IMR-90 (cell line): ENCODE measurements around the gene BASP1. TPM values are rescaled to one million over a fixed set of nuclear protein-coding genes. Genes with fewer than 3 reads are reported as not detected.

Experiments
- ATAC-seq: fragments of 200-7000 bp; cut with Tn5 transposase; 2 replicates; pipeline ENCODE4 v1.9.1; 2020; ENCODE audit warnings: low read depth, mild to moderate bottlenecking, moderate library complexity
- BruUV-seq: library from RNA; stranded (reverse); fragments of 400-500 nt; replicated peaks from 2 replicates; lab custom pipeline; 2021; lab: Mats Ljungman, UMichigan
- CTCF ChIA-PET: fragments of 300-600 bp; formaldehyde crosslinking; extraction: SDS; loops from one replicate; lab custom pipeline; 2021; ENCODE audit warnings: antibody characterized with exemption; lab: Yijun Ruan, JAX
- POLR2A ChIA-PET: fragments of 300-600 bp; sonication (Branson Sonifier 250); formaldehyde crosslinking; loops from one replicate; lab custom pipeline; 2022; ENCODE audit warnings: antibody characterized with exemption; ENCODE audit not compliant: unreplicated experiment; lab: Charles Lee
- DNase-seq: peaks from one replicate; pipeline ENCODE4 v3.0.0; 2013
- H2AFZ ChIP-seq: replicated peaks from 2 replicates; pipeline ENCODE3; 2013; ENCODE audit warnings: low read length, mild to moderate bottlenecking; ENCODE audit not compliant: poor library complexity
- H2AK5ac ChIP-seq: 2 replicates; pipeline ENCODE4 v1.6.1; 2013; ENCODE audit warnings: low read depth, low read length, inconsistent platforms
- H2AK9ac ChIP-seq: replicated peaks from 2 replicates; pipeline ENCODE3; 2013; ENCODE audit warnings: mild to moderate bottlenecking, low read depth, low read length, moderate library complexity; ENCODE audit not compliant: poor library complexity
- H2BK120ac ChIP-seq: 2 replicates; pipeline ENCODE4 v1.6.1; 2013; ENCODE audit warnings: low read depth, low read length, inconsistent platforms
- H2BK15ac ChIP-seq: 3 replicates; pipeline ENCODE4 v1.6.1; 2013; ENCODE audit warnings: low read depth, low read length, inconsistent platforms
- H2BK20ac ChIP-seq: 2 replicates; pipeline ENCODE4 v1.6.1; 2013; ENCODE audit warnings: low read depth, mild to moderate bottlenecking, inconsistent platforms, low read length, moderate library complexity
- H2BK5ac ChIP-seq: 2 replicates; pipeline ENCODE4 v1.6.1; 2013; ENCODE audit warnings: mild to moderate bottlenecking, low read depth, low read length, inconsistent platforms; ENCODE audit not compliant: poor library complexity, severe bottlenecking
- H3K14ac ChIP-seq: replicated peaks from 2 replicates; pipeline ENCODE4 v1.6.1; 2013; ENCODE audit warnings: low read depth, low read length, inconsistent platforms
- H3K18ac ChIP-seq: 2 replicates; pipeline ENCODE4 v1.6.1; 2013; ENCODE audit warnings: low read depth, low read length, control low read depth
- H3K23ac ChIP-seq: 2 replicates; pipeline ENCODE4 v1.6.1; 2013; ENCODE audit warnings: low read depth, low read length, inconsistent platforms
- H3K27ac ChIP-seq: 2 replicates; pipeline ENCODE4 v1.5.1; 2013; ENCODE audit warnings: mild to moderate bottlenecking, control low read depth, low read length; ENCODE audit not compliant: insufficient read depth
- H3K27me3 ChIP-seq: 2 replicates; pipeline ENCODE4 v1.6.1; 2013; ENCODE audit warnings: low read length; ENCODE audit not compliant: control insufficient read depth, insufficient read depth
- H3K36me3 ChIP-seq: 2 replicates; pipeline ENCODE4 v1.6.1; 2013; ENCODE audit warnings: low read length, mixed read lengths; ENCODE audit not compliant: control insufficient read depth, insufficient read depth
- H3K4ac ChIP-seq: 2 replicates; pipeline ENCODE4 v1.6.1; 2013; ENCODE audit warnings: low read depth, low read length, inconsistent platforms
- H3K4me1 ChIP-seq: 2 replicates; pipeline ENCODE4 v1.6.1; 2013; ENCODE audit warnings: low read length, mixed read lengths; ENCODE audit not compliant: control insufficient read depth, insufficient read depth
- H3K4me2 ChIP-seq: 2 replicates; pipeline ENCODE4 v1.6.1; 2013; ENCODE audit warnings: low read depth, mild to moderate bottlenecking, control low read depth, low read length, moderate library complexity
- H3K4me3 ChIP-seq: 2 replicates; pipeline ENCODE4 v1.5.1; 2013; ENCODE audit warnings: low read depth, mild to moderate bottlenecking, control low read depth, low read length, moderate library complexity; ENCODE audit not compliant: insufficient read depth
- H3K56ac ChIP-seq: 2 replicates; pipeline ENCODE4 v1.6.1; 2013; ENCODE audit warnings: low read length, inconsistent platforms; ENCODE audit not compliant: insufficient read depth; ENCODE audit errors: extremely low read depth
- H3K79me1 ChIP-seq, 2 experiments: 2 replicates each; pipeline ENCODE4 v1.6.1; 2013; ENCODE audit warnings: low read length in 2 of 2, inconsistent platforms in 1 of 2, low read depth in 1 of 2
- H3K9ac ChIP-seq: 2 replicates; pipeline ENCODE4 v1.6.1; 2013; ENCODE audit warnings: low read depth, low read length, control low read depth
- H3K9me1 ChIP-seq: 2 replicates; pipeline ENCODE4 v1.6.1; 2013; ENCODE audit warnings: low read length, inconsistent platforms; ENCODE audit not compliant: insufficient read depth
- H3K9me3 ChIP-seq: 2 replicates; pipeline ENCODE4 v1.6.1; 2013; ENCODE audit warnings: low read length; ENCODE audit not compliant: control insufficient read depth, insufficient read depth
- H4K20me1 ChIP-seq: 2 replicates; pipeline ENCODE4 v1.6.1; 2013; ENCODE audit warnings: low read length, inconsistent platforms; ENCODE audit not compliant: insufficient read depth
- H4K5ac ChIP-seq: 2 replicates; pipeline ENCODE4 v1.6.1; 2013; ENCODE audit warnings: mild to moderate bottlenecking, low read depth, low read length, control low read depth
- H4K8ac ChIP-seq, 2 experiments: 2 replicates each; pipeline ENCODE4 v1.6.1; 2013; ENCODE audit warnings: low read depth in 2 of 2, low read length in 2 of 2, control low read depth in 1 of 2, inconsistent platforms in 1 of 2
- H4K91ac ChIP-seq: 2 replicates; pipeline ENCODE4 v1.6.1; 2013; ENCODE audit warnings: low read depth, low read length, inconsistent platforms; ENCODE audit not compliant: insufficient read depth
- BHLHE40 ChIP-seq: fragments of 150-350 bp; IDR thresholded peaks from 2 replicates; pipeline ENCODE4 v1.6.1; 2016; ENCODE audit warnings: mild to moderate bottlenecking, low read depth, low read length
- CEBPB ChIP-seq: IDR thresholded peaks from 2 replicates; pipeline ENCODE4 v1.6.1; 2012; ENCODE audit warnings: low read depth, low read length, improper control_type of control experiment
- CHD1 ChIP-seq: IDR thresholded peaks from 2 replicates; pipeline ENCODE4 v1.6.1; 2012; ENCODE audit warnings: low read depth, low read length, improper control_type of control experiment
- ELK1 ChIP-seq: fragments of 150-350 bp; IDR thresholded peaks from 2 replicates; pipeline ENCODE4 v1.6.1; 2016; ENCODE audit warnings: low read depth, mild to moderate bottlenecking, low read length, moderate library complexity, borderline replicate concordance
- MAFK ChIP-seq: IDR thresholded peaks from 2 replicates; pipeline ENCODE4 v1.6.1; 2012; ENCODE audit warnings: low read depth, low read length, improper control_type of control experiment
- MAZ ChIP-seq: IDR thresholded peaks from 2 replicates; pipeline ENCODE4 v1.6.1; 2012; ENCODE audit warnings: low read depth, mild to moderate bottlenecking, low read length, improper control_type of control experiment, moderate library complexity, borderline replicate concordance
- NFE2L2 ChIP-seq: fragments of 150-350 bp; IDR thresholded peaks from 2 replicates; pipeline ENCODE4 v1.6.1; 2016; ENCODE audit warnings: low read depth, mild to moderate bottlenecking, low read length
- POLR2A ChIP-seq: IDR thresholded peaks from 2 replicates; pipeline ENCODE4 v1.6.1; 2012; ENCODE audit warnings: mild to moderate bottlenecking, low read depth, low read length
- RAD21 ChIP-seq: IDR thresholded peaks from 2 replicates; pipeline ENCODE4 v1.6.1; 2012; ENCODE audit warnings: low read length, improper control_type of control experiment
- RCOR1 ChIP-seq: IDR thresholded peaks from 2 replicates; pipeline ENCODE4 v1.6.1; 2012; ENCODE audit warnings: mild to moderate bottlenecking, low read length, improper control_type of control experiment; ENCODE audit not compliant: insufficient replicate concordance
- RFX5 ChIP-seq: IDR thresholded peaks from 2 replicates; pipeline ENCODE4 v1.8.0; 2012; ENCODE audit warnings: low read depth, mild to moderate bottlenecking, low read length, moderate library complexity
- SMC3 ChIP-seq: fragments of 150-350 bp; IDR thresholded peaks from 2 replicates; pipeline ENCODE4 v1.6.1; 2016; ENCODE audit warnings: low read depth, mild to moderate bottlenecking, antibody characterized with exemption, low read length, moderate library complexity
- WGBS, 2 experiments: methylation state at CpG; one replicate each; pipeline versions ENCODE4 v1.1.5 to v1.1.7; 2013; ENCODE audit warnings: missing lambda C conversion rate in 2 of 2; ENCODE audit not compliant: insufficient read length in 1 of 2; ENCODE audit errors: extremely low coverage in 2 of 2; 5-methylcytosine and 5-hydroxymethylcytosine counted together
- dilution Hi-C: fragments of 300-500 bp; cut with HindIII; formaldehyde crosslinking; loops from one replicate; pipeline ENCODE4 v1.14.3; 2018; ENCODE audit warnings: low sequenced_read_pairs; ENCODE audit not compliant: unreplicated experiment
- in situ Hi-C: fragments of 300-500 bp; cut with MboI; formaldehyde crosslinking; loops from 3 replicates; pipeline ENCODE4 v1.14.3; 2019; ENCODE audit warnings: low sequenced_read_pairs, inconsistent platforms, mixed read lengths
- intact Hi-C: fragments of 100-400 bp; cut with micrococcal nuclease; formaldehyde crosslinking; loops from 2 replicates; pipeline ENCODE4 v1.10.0; 2022
- polyA plus RNA-seq, 3 experiments: library from polyadenylated mRNA; depleted of rRNA; stranded (reverse); fragments of >200 nt; gene quantifications; 2 replicates each; pipeline ENCODE4 v1.2.3, GENCODE V29; 2012; ENCODE audit warnings: low replicate concordance in 1 of 3
- total RNA-seq: library from RNA; depleted of rRNA; stranded (reverse); fragments of >200 nt; gene quantifications from 2 replicates; pipeline ENCODE4 v1.2.3, GENCODE V29; 2012
- TF ChIP-seq, protein P1 (sequence below): fragments of 150-350 bp; IDR thresholded peaks from 2 replicates; pipeline ENCODE4 v1.6.1; 2017; ENCODE audit warnings: mild to moderate bottlenecking, antibody characterized with exemption, low read length, low read depth

The BASP1 gene
- total and polyA plus RNA-seq, 2 of the 4 experiments (the other 2 are of a cell fraction), result 39.6 to 103 TPM

- peak; percentile 66 for TF ChIP-seq BHLHE40
- TF ChIP-seq MAZ, result no peak
- peak; percentile 79; the same call in 1 of the 2 replicates for TF ChIP-seq CHD1
- TF ChIP-seq CEBPB, result peak; percentile 98
Measured at GRCh38 chr5:17180864-17181723, 36.3 kb upstream of the BASP1 start (continued).

DNA sequence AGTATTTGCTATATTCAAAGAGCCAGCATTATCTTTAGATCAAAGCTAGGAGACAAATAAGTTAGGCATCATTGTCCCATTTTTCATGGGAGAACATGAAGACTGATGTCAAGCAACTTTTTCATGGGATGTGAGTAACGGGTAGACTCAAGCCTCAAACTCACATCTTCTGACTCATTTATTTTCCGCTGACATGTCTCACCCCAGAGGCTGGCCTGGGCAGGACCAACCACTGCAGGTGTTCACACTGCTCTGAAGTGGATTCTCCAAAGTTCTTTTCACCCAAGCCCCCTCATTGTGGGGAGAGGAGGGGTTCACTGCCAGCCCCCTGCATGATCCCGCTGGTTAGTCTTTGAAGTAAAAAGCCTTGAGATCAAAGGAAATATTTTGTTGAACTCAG is 34.9 kb upstream of the BASP1 start:
- H2AK5ac ChIP-seq, result peak overlapping the region; percentile 62; the same call in 1 of the 2 replicates
- H3K18ac ChIP-seq, result peak overlapping the region; percentile 80
- H3K9me3 ChIP-seq, result no peaks in the 10 kb centered on the region
- in situ Hi-C loops (loop anchor here (10.0 kb wide), 1 partner anchor 178 kb away; no protein-coding TSS in a partner anchor), intact Hi-C loops (no loop called here), dilution Hi-C loops (loop anchor here (25.0 kb wide), 1 partner anchor 395 kb away; no protein-coding TSS in a partner anchor)
- no TSS peak for BruUV-seq
- H3K4me3 ChIP-seq, result no peak overlapping the region
- H2BK15ac ChIP-seq, result peak overlapping the region; percentile 96; the same call in 2 of the 3 replicates
- peak overlapping the region; percentile 98 for H2BK5ac ChIP-seq
- H3K4ac ChIP-seq, result peak overlapping the region; percentile 97
- ATAC-seq (no peak), DNase-seq (peak; percentile 71)
- H4K20me1 ChIP-seq, result no peaks in the 10 kb centered on the region
- peak overlapping the region; percentile 12; the same call in 1 of the 2 replicates for H3K14ac ChIP-seq
- H2AFZ ChIP-seq, result no peak overlapping the region
- peak overlapping the region; percentile 85 for H2BK120ac ChIP-seq
- H4K5ac ChIP-seq, result peak overlapping the region; percentile 57
- no peak overlapping the region for H3K9ac ChIP-seq
- H3K36me3 ChIP-seq, result no peaks in the 10 kb centered on the region
- peak overlapping the region; percentile 80 for H3K27ac ChIP-seq
- peaks cover 46% of the 10 kb centered on the region for H3K4me1 ChIP-seq
- peak overlapping the region; percentile 51 to 89 for H4K8ac ChIP-seq
- H2BK20ac ChIP-seq, result peak overlapping the region; percentile 97; the same call in 1 of the 2 replicates
- H2AK9ac ChIP-seq, result no peak overlapping the region
- no peak overlapping the region for H3K4me2 ChIP-seq
- peak overlapping the region; percentile 12; the same call in 1 of the 2 replicates for H3K56ac ChIP-seq
- no peaks in the 10 kb centered on the region for H3K27me3 ChIP-seq
- peaks cover 33% of the 10 kb centered on the region for H3K9me1 ChIP-seq
- WGBS, 2 experiments, result no CpG with 5 or more reads among the region's 3 CpGs
- POLR2A ChIA-PET, result no interaction called here
- peaks cover 17 to 46% of the 10 kb centered on the region in 2 experiments; a peak in 3 of 4 replicates for H3K79me1 ChIP-seq
- H4K91ac ChIP-seq, result peak overlapping the region; percentile 88
- CTCF ChIA-PET, result no interaction called here
- peak overlapping the region; percentile 5; the same call in 1 of the 2 replicates for H3K23ac ChIP-seq
- no peak for TF ChIP-seq CHD1
- no peak for TF ChIP-seq RFX5
- no peak for TF ChIP-seq MAZ
- no peak for TF ChIP-seq SMC3
- TF ChIP-seq, protein P1, sequence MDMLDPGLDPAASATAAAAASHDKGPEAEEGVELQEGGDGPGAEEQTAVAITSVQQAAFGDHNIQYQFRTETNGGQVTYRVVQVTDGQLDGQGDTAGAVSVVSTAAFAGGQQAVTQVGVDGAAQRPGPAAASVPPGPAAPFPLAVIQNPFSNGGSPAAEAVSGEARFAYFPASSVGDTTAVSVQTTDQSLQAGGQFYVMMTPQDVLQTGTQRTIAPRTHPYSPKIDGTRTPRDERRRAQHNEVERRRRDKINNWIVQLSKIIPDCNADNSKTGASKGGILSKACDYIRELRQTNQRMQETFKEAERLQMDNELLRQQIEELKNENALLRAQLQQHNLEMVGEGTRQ, result no peak
- 0 out of 2 replicates have a peak, but pooled peaks have one; percentile 3 for TF ChIP-seq POLR2A
- peak; percentile 13; the same call in 1 of the 2 replicates for TF ChIP-seq NFE2L2
- TF ChIP-seq RCOR1, result no peak
- TF ChIP-seq ELK1, result no peak
- TF ChIP-seq RAD21, result no peak
- TF ChIP-seq CEBPB, result no peak
- TF ChIP-seq MAFK, result 0 out of 2 replicates have a peak, but pooled peaks have one; percentile 17
- no peak for TF ChIP-seq BHLHE40
